ENCODE measurements around the gene CDT1. TPM values are rescaled to one million over a fixed set of nuclear protein-coding genes. Genes with fewer than 3 reads are reported as not detected.

CDT1 gene
- total RNA-seq, 4 donors from 2014 or later: 0.33 to 1.8 (median 0.99) TPM

DNA sequence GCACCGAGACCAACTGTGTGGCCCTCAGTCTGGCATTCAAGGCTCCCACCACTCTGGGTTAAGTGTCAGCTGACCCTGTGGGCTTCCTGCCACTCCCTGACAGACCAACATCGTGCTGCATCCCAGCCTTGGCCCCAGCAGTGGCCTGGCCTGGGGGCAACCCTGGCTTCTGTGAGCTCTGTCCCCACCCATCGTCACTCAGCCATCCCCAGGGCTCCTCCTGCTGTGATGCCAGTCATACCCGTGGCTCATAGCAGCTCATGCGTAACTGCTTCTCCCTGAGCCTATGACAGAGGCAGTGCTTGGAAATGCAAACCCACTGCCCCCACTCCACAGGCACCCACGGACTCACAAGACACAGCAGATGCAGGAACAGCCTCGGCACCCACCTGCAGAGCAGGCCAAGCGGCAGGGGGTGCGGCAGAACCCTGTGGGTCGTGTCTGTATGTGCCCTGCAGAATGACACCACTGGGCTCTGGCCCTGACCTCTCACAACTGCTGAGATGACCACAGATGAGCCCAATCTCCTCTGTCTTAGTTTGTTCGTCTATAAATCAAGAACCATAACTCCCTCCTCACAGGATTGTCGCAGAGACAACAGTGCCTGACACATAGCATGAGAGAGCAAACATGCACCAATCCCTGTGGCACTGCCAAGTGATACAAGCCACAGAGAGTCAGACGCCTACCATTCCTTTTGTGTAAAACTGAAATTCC, 45.2 kb upstream of the CDT1 start:
- no peaks in the 10 kb centered on the region for H3K27me3 ChIP-seq
- intact Hi-C loops (cut with DNase I): no loop called here
- H3K4me1 ChIP-seq: peaks cover 36 to 59% of the 10 kb centered on the region in 2 donors
- H3K36me3 ChIP-seq: no peaks in the 10 kb centered on the region
- 65 to 66% methylated on average over 9 to 12 of the region's 13 CpGs for WGBS, 2 donors
- peak; percentile 51 to 58 for DNase-seq
- TF ChIP-seq, protein P1, sequence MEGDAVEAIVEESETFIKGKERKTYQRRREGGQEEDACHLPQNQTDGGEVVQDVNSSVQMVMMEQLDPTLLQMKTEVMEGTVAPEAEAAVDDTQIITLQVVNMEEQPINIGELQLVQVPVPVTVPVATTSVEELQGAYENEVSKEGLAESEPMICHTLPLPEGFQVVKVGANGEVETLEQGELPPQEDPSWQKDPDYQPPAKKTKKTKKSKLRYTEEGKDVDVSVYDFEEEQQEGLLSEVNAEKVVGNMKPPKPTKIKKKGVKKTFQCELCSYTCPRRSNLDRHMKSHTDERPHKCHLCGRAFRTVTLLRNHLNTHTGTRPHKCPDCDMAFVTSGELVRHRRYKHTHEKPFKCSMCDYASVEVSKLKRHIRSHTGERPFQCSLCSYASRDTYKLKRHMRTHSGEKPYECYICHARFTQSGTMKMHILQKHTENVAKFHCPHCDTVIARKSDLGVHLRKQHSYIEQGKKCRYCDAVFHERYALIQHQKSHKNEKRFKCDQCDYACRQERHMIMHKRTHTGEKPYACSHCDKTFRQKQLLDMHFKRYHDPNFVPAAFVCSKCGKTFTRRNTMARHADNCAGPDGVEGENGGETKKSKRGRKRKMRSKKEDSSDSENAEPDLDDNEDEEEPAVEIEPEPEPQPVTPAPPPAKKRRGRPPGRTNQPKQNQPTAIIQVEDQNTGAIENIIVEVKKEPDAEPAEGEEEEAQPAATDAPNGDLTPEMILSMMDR (IDR thresholded peaks at IDR 0.05): no peak
- TF ChIP-seq POLR2A (IDR thresholded peaks at IDR 0.05): no peak
- H3K9me3 ChIP-seq: no peaks in the 10 kb centered on the region
- no peak overlapping the region for H3K4me3 ChIP-seq (replicated peaks in 1 of 3)
- no peak overlapping the region for H3K27ac ChIP-seq

DNA sequence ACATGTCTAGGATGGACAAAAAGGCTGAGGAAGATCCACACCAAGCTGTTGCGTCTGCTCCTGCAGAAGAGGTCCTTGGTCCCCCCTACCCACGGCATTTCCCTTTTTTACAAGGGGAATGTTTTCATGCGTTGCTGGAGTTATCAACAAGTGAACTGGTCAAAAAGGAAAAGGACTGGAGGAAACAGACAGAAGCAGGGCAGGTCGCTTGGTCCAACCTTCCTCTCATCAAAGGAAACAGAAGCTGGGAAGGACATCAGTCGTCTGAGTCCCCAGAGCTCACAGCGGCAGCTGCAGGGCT, 44.7 kb upstream of the CDT1 start:
- Histone ChIP-seq H3K36me3 (no peaks in the 10 kb centered on the region), H3K27me3 (no peaks in the 10 kb centered on the region), H3K27ac (peak overlapping the region in 1 of 3 donors; percentile 33), H3K4me1 (peaks cover 41 to 64% of the 10 kb centered on the region in 2 donors), H3K9me3 (no peaks in the 10 kb centered on the region), H3K4me3 (replicated peaks in 1 of 3) (no peak overlapping the region)
- no peak for DNase-seq
- 85 to 91% methylated on average over 6 of the region's 6 CpGs for WGBS, 2 donors
- intact Hi-C loops (cut with DNase I): no loop called here
- TF ChIP-seq, protein P1 (IDR thresholded peaks at IDR 0.05): no peak
- TF ChIP-seq POLR2A (IDR thresholded peaks at IDR 0.05): no peak

DNA sequence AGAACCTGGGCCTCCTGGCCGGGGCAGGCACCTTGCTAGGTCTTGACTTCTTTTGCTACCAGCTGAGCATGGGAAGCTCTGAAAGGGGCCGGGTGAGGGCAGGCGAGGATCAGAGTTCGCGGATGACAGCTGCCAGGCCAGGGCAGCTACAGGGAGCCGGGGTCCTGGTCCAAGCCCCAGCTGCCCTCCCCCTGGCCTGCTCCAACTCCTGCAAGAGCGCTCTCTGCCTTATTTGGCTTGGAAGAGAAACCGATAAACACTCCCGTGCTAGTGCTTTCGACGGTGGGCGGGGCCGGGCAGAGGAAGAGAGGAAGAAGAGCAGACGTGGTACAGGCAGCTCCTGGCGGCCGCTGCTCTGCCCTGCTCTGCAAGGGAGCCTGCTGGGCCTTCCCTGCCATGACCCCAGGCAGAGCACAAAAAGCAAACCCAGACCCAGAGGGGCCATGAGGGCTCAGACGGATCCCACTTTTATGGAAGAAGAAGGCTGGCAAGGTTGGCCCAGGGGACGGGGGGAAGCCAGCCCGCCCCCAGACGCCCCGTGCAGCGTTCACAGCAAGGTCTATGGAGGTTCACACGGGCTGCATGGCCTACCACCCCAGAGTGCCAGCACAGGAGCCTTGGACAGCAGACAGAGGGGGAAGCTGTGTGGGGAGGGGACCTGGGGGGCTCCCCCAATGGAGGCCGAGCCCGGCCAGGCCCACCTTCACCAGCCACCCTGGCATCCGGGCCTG, 44.2 kb upstream of the CDT1 start:
- peak in 1 of 2 donors; percentile 39 for DNase-seq
- TF ChIP-seq POLR2A (IDR thresholded peaks at IDR 0.05): no peak
- TF ChIP-seq, protein P1 (IDR thresholded peaks at IDR 0.05): no peak
- no peak overlapping the region for H3K4me3 ChIP-seq (replicated peaks in 1 of 3)
- peak overlapping the region in 2 of 3 donors; percentile 38 to 58 for H3K27ac ChIP-seq
- peaks cover 46 to 69% of the 10 kb centered on the region in 2 donors for H3K4me1 ChIP-seq
- no peaks in the 10 kb centered on the region for H3K27me3 ChIP-seq
- intact Hi-C loops (cut with DNase I): no loop called here
- no peaks in the 10 kb centered on the region for H3K36me3 ChIP-seq
- no peaks in the 10 kb centered on the region for H3K9me3 ChIP-seq
- WGBS, 2 donors: 59 to 78% methylated on average over 11 to 21 of the region's 26 CpGs

DNA sequence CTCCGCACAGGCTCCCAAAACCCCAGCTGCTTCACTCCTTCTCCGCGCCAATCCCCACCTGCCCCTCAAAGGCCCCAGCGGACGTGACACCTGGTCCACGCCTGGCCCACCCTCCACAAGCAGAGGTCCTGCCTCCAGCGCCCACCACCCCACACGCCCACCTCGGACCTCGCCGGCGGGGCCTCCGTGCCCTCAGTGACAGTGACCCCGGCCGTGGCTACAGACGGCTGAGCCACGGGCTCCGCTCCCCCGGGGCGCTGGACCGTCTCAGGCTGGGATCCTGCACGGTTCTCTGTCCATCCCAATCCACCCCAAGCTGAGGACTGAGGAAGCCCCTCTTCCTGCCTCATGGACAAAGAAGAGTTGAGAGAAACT, 43.6 kb upstream of the CDT1 start:
- 92% methylated on average over 22 of the region's 22 CpGs for WGBS, 2 donors
- H3K27ac ChIP-seq: peak overlapping the region in 2 of 3 donors; percentile 38 to 58
- H3K4me3 ChIP-seq (replicated peaks in 1 of 3): no peak overlapping the region
- no peaks in the 10 kb centered on the region for H3K36me3 ChIP-seq
- H3K4me1 ChIP-seq: peaks cover 52 to 74% of the 10 kb centered on the region in 2 donors
- no peak for DNase-seq
- TF ChIP-seq POLR2A (IDR thresholded peaks at IDR 0.05): no peak
- TF ChIP-seq, protein P1 (IDR thresholded peaks at IDR 0.05): no peak
- H3K27me3 ChIP-seq: no peaks in the 10 kb centered on the region
- no peaks in the 10 kb centered on the region for H3K9me3 ChIP-seq
- intact Hi-C loops (cut with DNase I): no loop called here

Data from thyroid gland (tissue), 4 donors.